Heart left ventricle (tissue), 16 donors: ENCODE results near the gene PPA1. TPM values are rescaled to one million over a fixed set of nuclear protein-coding genes. Genes with fewer than 3 reads are reported as not detected.
"Not testable (repeated sequence)": the region's sequence is repeated elsewhere in the genome, so short reads cannot be mapped to it uniquely, and the experiment has no call there.

Source experiments
- ATAC-seq, 4 donors: fragments of 200-7000 bp; cut with Tn5 transposase; one replicate each; pipeline ENCODE4 v1.9.1; 2020 to 2022; ENCODE audit warnings: moderate library complexity in 4 of 4, mild to moderate bottlenecking in 3 of 4, moderate number of reproducible peaks in 1 of 4
- DNase-seq, 5 donors: peaks; one replicate each; pipeline ENCODE4 v3.0.0-alpha.2; 2020
- H3K27ac ChIP-seq, 12 donors: fragments of 200-600 bp; sonication (generic) in 4 of 12; one replicate each; pipeline versions ENCODE4 v1.5.0 to v1.8.0; 2016 to 2022; ENCODE audit warnings: mild to moderate bottlenecking in 2 of 12
- H3K27me3 ChIP-seq, 9 donors: fragments of 200-600 bp; sonication (generic) in 2 of 9; one replicate each; pipeline versions ENCODE4 v1.5.1 to v1.8.0; 2016 to 2022; ENCODE audit warnings: mild to moderate bottlenecking in 3 of 9
- H3K36me3 ChIP-seq, 9 donors: fragments of 200-600 bp; sonication (generic) in 2 of 9; one replicate each; pipeline versions ENCODE4 v1.5.0 to v1.8.0; 2018 to 2022; ENCODE audit warnings: mild to moderate bottlenecking in 2 of 9
- H3K4me1 ChIP-seq, 12 donors: fragments of 200-600 bp; sonication (generic) in 4 of 12; one replicate each; pipeline versions ENCODE4 v1.5.0 to v1.8.0; 2016 to 2022; ENCODE audit warnings: mild to moderate bottlenecking in 3 of 12
- H3K4me3 ChIP-seq, 12 donors: fragments of 200-600 bp; sonication (generic) in 4 of 12; one replicate each; pipeline versions ENCODE4 v1.5.0 to v1.8.0; 2017 to 2022; ENCODE audit warnings: mild to moderate bottlenecking in 9 of 12, moderate library complexity in 4 of 12
- H3K9me3 ChIP-seq, 12 donors: fragments of 200-600 bp; sonication (generic) in 4 of 12; one replicate each; pipeline versions ENCODE4 v1.5.0 to v1.8.0; 2016 to 2022; ENCODE audit warnings: mild to moderate bottlenecking in 1 of 12
- POLR2A ChIP-seq, 2 donors: fragments of 450-650 bp; IDR thresholded peaks; one replicate each; pipeline ENCODE4 v1.6.1; 2017; ENCODE audit warnings: antibody characterized with exemption in 2 of 2, mild to moderate bottlenecking in 2 of 2, moderate library complexity in 2 of 2
- WGBS, 4 donors: extraction: QIAGEN DNeasy Blood & Tissue Kit in 2 of 4; methylation state at CpG; one replicate each; pipeline versions ENCODE4 v1.1.5 to v1.1.7; 2013 to 2018; 5-methylcytosine and 5-hydroxymethylcytosine counted together
- intact Hi-C, 10 donors: fragments of 100-400 bp; cut with DNase I; formaldehyde crosslinking; loops; one replicate each; pipeline versions ENCODE4 v1.11.1 to v1.14.2; 2022
- polyA plus RNA-seq, 2 donors: library from polyadenylated mRNA; stranded (reverse); fragments of 200-250 nt; gene quantifications; one replicate each; pipeline ENCODE4 v1.2.3, GENCODE V29; 2013
- total RNA-seq, 9 donors: library from RNA; depleted of rRNA in 2 of 9; stranded (reverse); fragments of >200 nt in 2 of 9; fragmentation: NEBNext Ultra II Directional in 3 of 9; extraction: Animal tissue kit (Norgen Biotek cat#: 25700) in 3 of 9; gene quantifications; one replicate each; pipeline versions ENCODE4 v1.1.0 to v1.2.4, GENCODE V29; 2016 to 2023
- TF ChIP-seq, protein P1 (sequence below), 12 donors: fragments of 200-600 bp; sonication (generic) in 4 of 12; IDR thresholded peaks; one replicate each; pipeline versions ENCODE4 v1.5.0 to v1.8.0; 2018 to 2022; ENCODE audit warnings: antibody characterized with exemption in 12 of 12, mild to moderate bottlenecking in 5 of 12
- donor health status: ischemic (EF 13 %, LVEDD 7.1; RV severe dilation, severe dysfunction).
- donor health status: healthy with polysubstance abuse.
- donor health status: DM: no; HTN: yes; CAD: no.
- donor health status: DM: no; HTN: no; CAD: no.
- donor health status: ischemic (EF 25% LVEDD 6.9; RV normal size, moderate dysfunction).
- donor health status: ischemic (EF 25% LVEDD 5.7; RV mildly dilated, moderate dysfunction).
- donor health status: healthy.
- donor health status: DM: yes; HTN: yes; CAD: no.
- donor health status: ischemic (EF 35%, LVEDD 5.7; RV mildly dilated, moderate dysfunction).
- donor health status: nonischemic (EF 11% LVEDD 7.7; RV severe dilation, severe dysfunction).
- donor health status: DM: yes; HTN: yes; CAD: no.
- donor health status: PGD.
- donor health status: ischemic (EF 29% LVEDD 5.4; RV normal size, mild dysfunction).
- donor health status: nonischemic (EF 23%, LVEDD 6.1; RV moderate dilation, normal function).

PPA1 gene
- total and polyA plus RNA-seq, 11 donors = 61.1 to 151 (median 84.1) TPM

- ATAC-seq = no peak
- intact Hi-C loops = no loop called here
- DNase-seq = no peak
- Histone ChIP-seq H3K27me3 (peaks cover 1 to 43% (median 8%) of the 10 kb centered on the region in 9 donors), H3K36me3 (no peaks in the 10 kb centered on the region), H3K4me3 (no peak overlapping the region), H3K27ac (no peak overlapping the region), H3K4me1 (peaks cover 0 to 5% (median under 1%) of the 10 kb centered on the region in 12 donors), H3K9me3 (peaks cover 0 to 11% (median 0%) of the 10 kb centered on the region in 12 donors)
- TF ChIP-seq, protein P1, sequence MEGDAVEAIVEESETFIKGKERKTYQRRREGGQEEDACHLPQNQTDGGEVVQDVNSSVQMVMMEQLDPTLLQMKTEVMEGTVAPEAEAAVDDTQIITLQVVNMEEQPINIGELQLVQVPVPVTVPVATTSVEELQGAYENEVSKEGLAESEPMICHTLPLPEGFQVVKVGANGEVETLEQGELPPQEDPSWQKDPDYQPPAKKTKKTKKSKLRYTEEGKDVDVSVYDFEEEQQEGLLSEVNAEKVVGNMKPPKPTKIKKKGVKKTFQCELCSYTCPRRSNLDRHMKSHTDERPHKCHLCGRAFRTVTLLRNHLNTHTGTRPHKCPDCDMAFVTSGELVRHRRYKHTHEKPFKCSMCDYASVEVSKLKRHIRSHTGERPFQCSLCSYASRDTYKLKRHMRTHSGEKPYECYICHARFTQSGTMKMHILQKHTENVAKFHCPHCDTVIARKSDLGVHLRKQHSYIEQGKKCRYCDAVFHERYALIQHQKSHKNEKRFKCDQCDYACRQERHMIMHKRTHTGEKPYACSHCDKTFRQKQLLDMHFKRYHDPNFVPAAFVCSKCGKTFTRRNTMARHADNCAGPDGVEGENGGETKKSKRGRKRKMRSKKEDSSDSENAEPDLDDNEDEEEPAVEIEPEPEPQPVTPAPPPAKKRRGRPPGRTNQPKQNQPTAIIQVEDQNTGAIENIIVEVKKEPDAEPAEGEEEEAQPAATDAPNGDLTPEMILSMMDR (IDR thresholded peaks at IDR 0.05) = no peak
- no peak for TF ChIP-seq POLR2A (IDR thresholded peaks at IDR 0.05)
- WGBS, 4 donors = 77 to 90% (median 86%) methylated on average over 3 of the region's 3 CpGs
These were observed 27.5 kb upstream of the PPA1 start for GRCh38 chr10:70260734-70261133.

- no peak for TF ChIP-seq POLR2A (IDR thresholded peaks at IDR 0.05)
- TF ChIP-seq, protein P1 (IDR thresholded peaks at IDR 0.05) = no peak
- Histone ChIP-seq H3K27me3 (peaks cover 6 to 47% (median 12%) of the 10 kb centered on the region in 9 donors), H3K9me3 (peaks cover 0 to 11% (median 0%) of the 10 kb centered on the region in 12 donors), H3K36me3 (no peaks in the 10 kb centered on the region), H3K4me3 (no peak overlapping the region), H3K4me1 (peaks cover 0 to 10% (median 4%) of the 10 kb centered on the region in 12 donors), H3K27ac (no peak overlapping the region)
- DNase-seq (no peak), ATAC-seq (no peak)
- WGBS, 4 donors = 69 to 90% (median 79%) methylated on average over 1 of the region's 1 CpG
- intact Hi-C loops = no loop called here
These were observed 27.0 kb upstream of the PPA1 start for GRCh38 chr10:70260259-70260658.

GRCh38 chr10:70258216-70258615 lies 25.0 kb upstream of the PPA1 start:
- DNase-seq = no peak

DNA sequence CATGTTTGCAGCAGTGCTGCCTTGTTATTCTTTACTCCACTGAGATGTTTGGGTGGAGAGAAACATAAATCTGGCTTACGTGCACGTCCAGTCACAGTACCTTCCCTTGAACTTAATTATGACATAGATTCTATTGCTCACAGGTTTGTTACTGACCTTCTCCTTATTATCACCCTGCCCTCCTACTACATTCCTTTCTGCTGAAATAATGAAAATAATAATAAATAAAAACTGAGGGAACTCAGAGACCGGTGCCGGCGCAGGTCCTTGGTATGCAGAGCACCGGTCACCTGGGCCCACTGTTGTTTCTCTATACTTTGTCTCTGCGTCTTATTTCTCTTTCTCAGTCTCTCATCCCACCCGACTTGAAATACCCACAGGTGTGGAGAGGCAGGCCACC lies 24.6 kb upstream of the PPA1 start:
- WGBS, 4 donors = 73 to 80% (median 79%) methylated on average over 8 of the region's 8 CpGs
- peaks cover 0 to 13% (median 6%) of the 10 kb centered on the region in 12 donors for H3K4me1 ChIP-seq
- H3K4me3 ChIP-seq, H3K36me3 ChIP-seq, H3K27ac ChIP-seq, intact Hi-C loops, ATAC-seq, DNase-seq: not testable (repeated sequence)
- peaks cover 13 to 53% (median 23%) of the 10 kb centered on the region in 9 donors for H3K27me3 ChIP-seq
- peaks cover 0 to 11% (median 0%) of the 10 kb centered on the region in 12 donors for H3K9me3 ChIP-seq

More at GRCh38 chr10:70258216-70258615, 25.0 kb upstream of the PPA1 start:
- intact Hi-C loops = no loop called here
- peaks cover 13 to 57% (median 23%) of the 10 kb centered on the region in 9 donors for H3K27me3 ChIP-seq
- peaks cover 0 to 11% (median 0%) of the 10 kb centered on the region in 12 donors for H3K9me3 ChIP-seq
- H3K4me3 ChIP-seq = no peak overlapping the region
- ATAC-seq = no peak
- no peak for TF ChIP-seq POLR2A (IDR thresholded peaks at IDR 0.05)
- TF ChIP-seq, protein P1 (IDR thresholded peaks at IDR 0.05) = no peak
- 71 to 86% (median 78%) methylated on average over 1 of the region's 1 CpG for WGBS, 4 donors
- H3K27ac ChIP-seq = no peak overlapping the region
- no peaks in the 10 kb centered on the region for H3K36me3 ChIP-seq
- peaks cover 0 to 13% (median 6%) of the 10 kb centered on the region in 12 donors for H3K4me1 ChIP-seq

DNA sequence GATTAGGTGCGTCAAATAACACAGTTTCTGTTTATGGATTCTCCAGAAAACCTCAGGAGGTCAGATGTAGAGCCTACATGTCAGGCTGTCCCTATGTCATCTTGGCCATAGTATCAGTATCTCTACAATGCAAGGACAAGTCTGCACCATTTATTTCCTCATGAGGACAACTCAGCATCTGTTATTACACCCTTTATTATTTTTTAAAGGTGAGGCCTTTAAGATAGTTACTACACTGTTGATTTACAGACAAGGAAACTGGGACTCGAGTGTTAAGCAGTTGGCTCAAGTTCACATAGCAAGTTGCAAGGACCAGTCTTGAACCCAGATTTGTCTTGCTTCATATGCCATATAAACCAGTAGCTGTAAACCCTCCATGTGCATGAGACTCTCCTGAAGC lies 23.2 kb upstream of the PPA1 start:
- H3K36me3 ChIP-seq = no peaks in the 10 kb centered on the region
- intact Hi-C loops = no loop called here
- peaks cover 13 to 48% (median 23%) of the 10 kb centered on the region in 9 donors for H3K27me3 ChIP-seq
- no peak for TF ChIP-seq POLR2A (IDR thresholded peaks at IDR 0.05)
- TF ChIP-seq, protein P1 (IDR thresholded peaks at IDR 0.05) = no peak
- H3K27ac ChIP-seq = no peak overlapping the region
- peaks cover 0 to 9% (median 0%) of the 10 kb centered on the region in 12 donors for H3K9me3 ChIP-seq
- no peak for ATAC-seq
- no peak overlapping the region for H3K4me3 ChIP-seq
- H3K4me1 ChIP-seq = peaks cover 0 to 13% (median 6%) of the 10 kb centered on the region in 12 donors
- WGBS, 4 donors = 83 to 95% (median 91%) methylated on average over 2 of the region's 2 CpGs
- DNase-seq = no peak
